HepG2 (cell line): ENCODE data around the gene ACOT13. TPM values are rescaled to one million over a fixed set of nuclear protein-coding genes. Genes with fewer than 3 reads are reported as not detected.

Experiments used
- CC2D1A ChIP-seq: sonication (generic); formaldehyde crosslinking; IDR thresholded peaks from 2 replicates; pipeline ENCODE4 v1.8.1; 2023; ENCODE audit warnings: mild to moderate bottlenecking, missing genetic modification reagents
- DBP ChIP-seq: sonication (generic); formaldehyde crosslinking; IDR thresholded peaks from 2 replicates; pipeline ENCODE4 v1.4.0; 2020; ENCODE audit warnings: missing genetic modification reagents; ENCODE audit errors: not compliant biosample characterization
- EED ChIP-seq: sonication (generic); formaldehyde crosslinking; IDR thresholded peaks from 2 replicates; pipeline ENCODE4 v1.5.0; 2020; ENCODE audit warnings: mild to moderate bottlenecking, missing genetic modification reagents
- FOXC1 ChIP-seq: sonication (generic); formaldehyde crosslinking; IDR thresholded peaks from 2 replicates; pipeline ENCODE4 v1.8.0; 2022; ENCODE audit warnings: mild to moderate bottlenecking, missing genetic modification reagents, borderline replicate concordance
- GLMP ChIP-seq: sonication (generic); formaldehyde crosslinking; IDR thresholded peaks from 2 replicates; pipeline ENCODE4 v1.9.0; 2021; ENCODE audit warnings: missing genetic modification reagents, mild to moderate bottlenecking, borderline replicate concordance
- HNRNPK ChIP-seq: fragments of 200-400 bp; formaldehyde crosslinking; IDR thresholded peaks from 2 replicates; pipeline ENCODE4 v1.6.1; 2018; ENCODE audit warnings: low read length, low read depth, moderate library complexity, mild to moderate bottlenecking; ENCODE audit not compliant: poor library complexity, severe bottlenecking
- MIER3 ChIP-seq: IDR thresholded peaks from 2 replicates; pipeline ENCODE4 v1.6.1; 2016; ENCODE audit warnings: missing compliant biosample characterization, borderline replicate concordance
- NBN ChIP-seq: fragments of 450-650 bp; conservative IDR thresholded peaks from 2 replicates; pipeline ENCODE4 v1.6.1; 2017
- SAFB2 ChIP-seq: sonication (generic); formaldehyde crosslinking; IDR thresholded peaks from 2 replicates; pipeline ENCODE4 v1.5.1; 2020; ENCODE audit warnings: missing genetic modification reagents, low read depth, mild to moderate bottlenecking, borderline replicate concordance
- SRSF9 ChIP-seq: fragments of 200-400 bp; formaldehyde crosslinking; IDR thresholded peaks from 2 replicates; pipeline ENCODE4 v1.6.1; 2018; ENCODE audit warnings: borderline replicate concordance, mild to moderate bottlenecking, low read depth, low read length; ENCODE audit not compliant: insufficient read depth, poor library complexity, severe bottlenecking
- STAT5B ChIP-seq: sonication (generic); formaldehyde crosslinking; IDR thresholded peaks from 2 replicates; pipeline ENCODE4 v1.4.0; 2020; ENCODE audit warnings: missing genetic modification reagents
- THRA ChIP-seq: sonication (generic); formaldehyde crosslinking; IDR thresholded peaks from 2 replicates; pipeline ENCODE4 v1.4.0; 2020; ENCODE audit warnings: missing genetic modification reagents, borderline replicate concordance
- U2AF1 ChIP-seq: fragments of 200-400 bp; formaldehyde crosslinking; optimal IDR thresholded peaks from 2 replicates; pipeline ENCODE3; 2017; ENCODE audit warnings: mild to moderate bottlenecking, low read depth, low read length
- ZFX ChIP-seq: sonication (generic); formaldehyde crosslinking; IDR thresholded peaks from 2 replicates; pipeline ENCODE4 v1.4.0; 2020; ENCODE audit warnings: mild to moderate bottlenecking, low read depth, missing genetic modification reagents, moderate library complexity
- ZFYVE20 ChIP-seq: sonication (generic); formaldehyde crosslinking; IDR thresholded peaks from 2 replicates; pipeline ENCODE4 v1.8.0; 2023; ENCODE audit warnings: low read depth, mild to moderate bottlenecking, moderate library complexity, missing genetic modification reagents, borderline replicate concordance
- ZNF34 ChIP-seq: sonication (generic); formaldehyde crosslinking; IDR thresholded peaks from 2 replicates; pipeline ENCODE4 v1.4.0; 2020; ENCODE audit warnings: mild to moderate bottlenecking, missing genetic modification reagents, borderline replicate concordance
- ZNF446 ChIP-seq: sonication (generic); formaldehyde crosslinking; IDR thresholded peaks from 2 replicates; pipeline ENCODE4 v1.5.0; 2020; ENCODE audit warnings: mild to moderate bottlenecking, missing genetic modification reagents
- ZNF451 ChIP-seq: sonication (generic); formaldehyde crosslinking; IDR thresholded peaks from 2 replicates; pipeline ENCODE4 v1.5.0; 2020; ENCODE audit warnings: mild to moderate bottlenecking, missing genetic modification reagents
- ZNF543 ChIP-seq: sonication (generic); formaldehyde crosslinking; IDR thresholded peaks from 2 replicates; pipeline ENCODE4 v1.4.0; 2020; ENCODE audit warnings: mild to moderate bottlenecking, missing genetic modification reagents
- polyA plus RNA-seq, 8 experiments: library from polyadenylated mRNA; depleted of rRNA in 3 of 8; stranded (reverse) in 7 of 8; unstranded in 1 of 8; fragments of >200 nt; fragmentation: Illumina TruSeq in 4 of 8; extraction: Trizol in 4 of 8; gene quantifications; 2 replicates each; pipeline versions ENCODE4 v1.2.1 to v1.2.3, GENCODE V29; 2011 to 2016; ENCODE audit warnings: low read depth in 4 of 8, missing spikeins in 1 of 8, mixed read lengths in 1 of 8; ENCODE audit not compliant: insufficient read depth in 1 of 8
- total RNA-seq, 5 experiments: library from RNA; depleted of rRNA; stranded (reverse); fragments of >200 nt; fragmentation: Illumina TruSeq; extraction: Trizol; gene quantifications; 2 replicates each; pipeline ENCODE4 v1.2.3, GENCODE V29; 2016; ENCODE audit warnings: low read depth in 1 of 5

The ACOT13 gene
- total and polyA plus RNA-seq, 2 of the 13 experiments (the other 11 are each of a cell fraction or from before 2014, with no cell fraction given): 31.5 to 45.1 TPM

- TF ChIP-seq GLMP (CRISPR knock-in tag) (no peak), DBP (CRISPR knock-in tag) (no peak), NBN (no peak), ZNF543 (CRISPR knock-in tag) (peak; percentile 95; the same call in 1 of the 2 replicates), ZFX (CRISPR knock-in tag) (peak; percentile 72), ZNF34 (CRISPR knock-in tag) (no peak), SRSF9 (no peak), STAT5B (CRISPR knock-in tag) (0 out of 2 replicates have a peak, but pooled peaks have one; percentile 21), THRA (CRISPR knock-in tag) (peak; percentile 28), SAFB2 (CRISPR knock-in tag) (peak; percentile 97), MIER3 (CRISPR knock-in tag) (peak; percentile 98), U2AF1 (peak; percentile 53), CC2D1A (CRISPR knock-in tag) (no peak), EED (peak; percentile 94; the same call in 1 of the 2 replicates), ZNF446 (CRISPR knock-in tag) (peak; percentile 91), ZNF451 (peak; percentile 58), HNRNPK (peak; percentile 84), FOXC1 (peak; percentile 95), ZFYVE20 (CRISPR knock-in tag) (peak; percentile 67; the same call in 1 of the 2 replicates)
Observed at GRCh38 chr6:24666641-24667377, at the start of gene ACOT13, which contains the start of gene TDP2 (continued).
